Tibial nerve (tissue), 4 donors: ENCODE measurements around the gene ALDH1L1. TPM values are rescaled to one million over a fixed set of nuclear protein-coding genes. Genes with fewer than 3 reads are reported as not detected.

Experiments used
- DNase-seq, 2 donors: peaks; one replicate each; pipeline ENCODE4 v3.0.0-alpha.2; 2019; ENCODE audit warnings: low spot score in 2 of 2
- H3K27ac ChIP-seq, 4 donors: fragments of 200-600 bp; sonication (generic) in 3 of 4; one replicate each; pipeline ENCODE4 v1.5.1; 2017 to 2019; ENCODE audit warnings: mild to moderate bottlenecking in 1 of 4
- H3K27me3 ChIP-seq, 2 donors: fragments of 200-600 bp; sonication (generic) in 1 of 2; one replicate each; pipeline versions ENCODE4 v1.5.1 to v1.6.0; 2017 to 2019
- H3K36me3 ChIP-seq, 3 donors: fragments of 200-600 bp; sonication (generic); one replicate each; pipeline ENCODE4 v1.5.1; 2018 to 2019
- H3K4me1 ChIP-seq, 4 donors: fragments of 200-600 bp; sonication (generic) in 3 of 4; one replicate each; pipeline ENCODE4 v1.5.1; 2017 to 2019
- H3K4me3 ChIP-seq, 4 donors: fragments of 200-600 bp; sonication (generic) in 3 of 4; one replicate each; pipeline ENCODE4 v1.5.1; 2017 to 2019; ENCODE audit warnings: mild to moderate bottlenecking in 1 of 4, moderate library complexity in 1 of 4
- H3K9me3 ChIP-seq, 4 donors: fragments of 200-600 bp; sonication (generic) in 3 of 4; one replicate each; pipeline ENCODE4 v1.5.1; 2017 to 2019
- EP300 ChIP-seq, 2 donors: sonication (generic); formaldehyde crosslinking; IDR thresholded peaks; one replicate each; pipeline ENCODE4 v1.6.1; 2017; ENCODE audit warnings: antibody characterized with exemption in 2 of 2, mild to moderate bottlenecking in 1 of 2
- POLR2A ChIP-seq, 2 donors: fragments of 450-650 bp; IDR thresholded peaks; one replicate each; pipeline ENCODE4 v1.6.1; 2017; ENCODE audit warnings: antibody characterized with exemption in 2 of 2, mild to moderate bottlenecking in 2 of 2, moderate library complexity in 2 of 2
- WGBS, 2 donors: methylation state at CpG; one replicate each; pipeline ENCODE4 v1.1.5; 2018; 5-methylcytosine and 5-hydroxymethylcytosine counted together
- total RNA-seq, 4 donors: library from RNA; depleted of rRNA; stranded (reverse); fragments of >200 nt; gene quantifications; one replicate each; pipeline ENCODE4 v1.1.0, GENCODE V29; 2016
- TF ChIP-seq, protein P1 (sequence below), 5 experiments: fragments of 200-600 bp in 3 of 5; fragments of 450-650 bp in 2 of 5; sonication (generic) in 3 of 5; IDR thresholded peaks; one replicate each; pipeline ENCODE4 v1.5.1; 2016 to 2019; ENCODE audit warnings: antibody characterized with exemption in 5 of 5, mild to moderate bottlenecking in 3 of 5, moderate library complexity in 2 of 5

Gene ALDH1L1
- total RNA-seq, 4 donors from 2014 or later, result 34.5 to 87.3 (median 50.8) TPM

DNA sequence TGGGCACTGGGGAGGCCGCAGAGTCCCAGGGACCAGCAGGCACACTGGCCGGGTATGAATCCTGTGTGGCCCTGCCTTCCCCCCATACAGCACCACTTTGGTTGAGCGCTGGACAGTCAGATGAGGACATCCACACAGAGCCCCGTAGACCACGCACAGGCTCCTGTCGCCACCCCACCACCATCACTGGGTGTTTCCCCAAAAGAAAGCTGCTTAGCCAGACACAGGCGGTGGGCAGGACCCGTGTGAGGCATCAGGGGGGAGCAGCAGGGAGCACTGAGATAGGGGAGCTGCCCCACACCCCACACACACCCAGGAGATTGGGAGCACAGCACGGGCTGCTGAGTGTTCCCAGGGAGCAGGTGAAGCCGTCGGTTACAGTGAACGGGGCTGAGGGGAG is 54.1 kb downstream of the ALDH1L1 start:
- Histone ChIP-seq H3K4me1 (no peaks in the 10 kb centered on the region), H3K36me3 (no peaks in the 10 kb centered on the region), H3K27ac (no peak overlapping the region), H3K9me3 (no peaks in the 10 kb centered on the region), H3K27me3 (no peaks in the 10 kb centered on the region), H3K4me3 (no peak overlapping the region)
- WGBS, 2 donors, result 73 to 82% methylated on average over 11 to 12 of the region's 12 CpGs
- TF ChIP-seq, protein P1, sequence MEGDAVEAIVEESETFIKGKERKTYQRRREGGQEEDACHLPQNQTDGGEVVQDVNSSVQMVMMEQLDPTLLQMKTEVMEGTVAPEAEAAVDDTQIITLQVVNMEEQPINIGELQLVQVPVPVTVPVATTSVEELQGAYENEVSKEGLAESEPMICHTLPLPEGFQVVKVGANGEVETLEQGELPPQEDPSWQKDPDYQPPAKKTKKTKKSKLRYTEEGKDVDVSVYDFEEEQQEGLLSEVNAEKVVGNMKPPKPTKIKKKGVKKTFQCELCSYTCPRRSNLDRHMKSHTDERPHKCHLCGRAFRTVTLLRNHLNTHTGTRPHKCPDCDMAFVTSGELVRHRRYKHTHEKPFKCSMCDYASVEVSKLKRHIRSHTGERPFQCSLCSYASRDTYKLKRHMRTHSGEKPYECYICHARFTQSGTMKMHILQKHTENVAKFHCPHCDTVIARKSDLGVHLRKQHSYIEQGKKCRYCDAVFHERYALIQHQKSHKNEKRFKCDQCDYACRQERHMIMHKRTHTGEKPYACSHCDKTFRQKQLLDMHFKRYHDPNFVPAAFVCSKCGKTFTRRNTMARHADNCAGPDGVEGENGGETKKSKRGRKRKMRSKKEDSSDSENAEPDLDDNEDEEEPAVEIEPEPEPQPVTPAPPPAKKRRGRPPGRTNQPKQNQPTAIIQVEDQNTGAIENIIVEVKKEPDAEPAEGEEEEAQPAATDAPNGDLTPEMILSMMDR (IDR thresholded peaks at IDR 0.05), result no peak
- TF ChIP-seq EP300 (IDR thresholded peaks at IDR 0.05) (no peak), POLR2A (IDR thresholded peaks at IDR 0.05) (no peak)
- no peak for DNase-seq

DNA sequence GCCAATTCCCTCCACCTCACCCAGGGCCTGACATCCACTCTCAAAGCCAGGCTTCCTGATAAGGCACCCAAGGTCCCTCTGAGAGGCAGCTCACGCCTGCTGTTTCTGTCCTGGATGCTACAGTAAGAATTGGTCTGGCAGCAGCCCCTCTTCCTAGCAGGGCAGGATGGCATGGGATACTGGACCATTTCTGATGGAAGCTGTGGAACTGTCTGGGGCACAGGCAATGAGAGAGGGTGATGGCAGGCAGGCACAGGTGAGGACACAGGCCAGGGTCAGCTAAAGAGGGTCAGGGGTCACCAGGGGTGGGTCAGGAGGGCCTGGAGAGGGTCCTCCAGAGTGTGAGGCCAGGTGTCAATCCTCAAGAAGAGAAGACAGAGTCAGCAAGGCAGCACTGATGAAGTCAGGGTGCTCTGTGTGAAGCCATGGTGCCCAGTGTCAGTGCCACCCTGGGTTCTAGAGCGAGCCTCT is 54.6 kb downstream of the ALDH1L1 start:
- Histone ChIP-seq H3K4me3 (no peak overlapping the region), H3K4me1 (no peaks in the 10 kb centered on the region), H3K9me3 (no peaks in the 10 kb centered on the region), H3K27me3 (no peaks in the 10 kb centered on the region), H3K27ac (no peak overlapping the region), H3K36me3 (no peaks in the 10 kb centered on the region)
- WGBS, 2 donors, result 73 to 79% methylated on average over 2 of the region's 2 CpGs
- no peak for DNase-seq
- TF ChIP-seq EP300 (IDR thresholded peaks at IDR 0.05) (no peak), POLR2A (IDR thresholded peaks at IDR 0.05) (no peak)
- TF ChIP-seq, protein P1 (IDR thresholded peaks at IDR 0.05), result no peak

DNA sequence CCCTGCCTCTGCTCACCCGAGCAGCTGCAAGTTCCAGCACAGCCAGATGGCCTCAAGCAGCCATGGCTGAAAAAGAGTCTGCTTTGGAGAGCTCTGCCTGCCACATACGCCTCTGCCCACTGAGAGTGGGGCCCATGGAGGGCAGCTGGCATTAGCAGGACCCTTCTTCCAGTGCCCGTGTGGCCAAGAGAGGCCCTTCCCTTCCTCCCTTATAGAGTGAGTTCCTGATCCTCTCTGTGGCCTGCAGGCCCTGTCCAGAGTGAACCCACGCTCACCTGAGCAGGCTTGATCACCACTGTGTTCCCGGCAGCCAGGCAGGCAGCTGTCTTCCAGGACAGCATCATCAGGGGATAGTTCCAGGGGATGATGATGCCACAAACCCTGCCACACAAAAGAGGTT is 55.0 kb downstream of the ALDH1L1 start:
- 79 to 81% methylated on average over 5 of the region's 5 CpGs for WGBS, 2 donors
- TF ChIP-seq POLR2A (IDR thresholded peaks at IDR 0.05), result no peak
- TF ChIP-seq, protein P1 (IDR thresholded peaks at IDR 0.05), result no peak
- TF ChIP-seq EP300 (IDR thresholded peaks at IDR 0.05), result no peak
- no peaks in the 10 kb centered on the region for H3K4me1 ChIP-seq
- H3K9me3 ChIP-seq, result no peaks in the 10 kb centered on the region
- H3K27me3 ChIP-seq, result no peaks in the 10 kb centered on the region
- DNase-seq, result no peak
- no peak overlapping the region for H3K4me3 ChIP-seq
- H3K36me3 ChIP-seq, result no peaks in the 10 kb centered on the region
- no peak overlapping the region for H3K27ac ChIP-seq

DNA sequence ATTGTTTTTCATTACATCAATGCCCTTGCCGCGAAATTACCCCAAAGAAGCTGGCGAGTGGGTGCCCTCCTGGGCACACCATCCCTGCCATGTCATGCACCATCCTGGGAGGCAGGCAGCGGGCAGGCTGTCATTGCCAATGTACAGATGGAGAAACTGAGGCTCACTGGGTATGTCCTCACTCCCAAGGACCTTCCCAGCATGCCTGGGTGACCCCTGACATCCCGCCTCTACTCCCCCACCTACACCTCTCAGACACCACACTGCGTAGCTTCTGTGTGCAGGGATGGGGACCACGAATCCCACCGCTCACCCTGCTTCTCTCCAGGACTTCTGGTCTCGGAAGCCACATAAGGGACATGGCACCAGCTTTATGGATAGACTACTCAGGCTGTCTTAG is 55.5 kb downstream of the ALDH1L1 start:
- no peak for TF ChIP-seq EP300 (IDR thresholded peaks at IDR 0.05)
- no peak for TF ChIP-seq POLR2A (IDR thresholded peaks at IDR 0.05)
- TF ChIP-seq, protein P1 (IDR thresholded peaks at IDR 0.05), result no peak
- no peaks in the 10 kb centered on the region for H3K4me1 ChIP-seq
- no peak for DNase-seq
- no peak overlapping the region for H3K27ac ChIP-seq
- H3K27me3 ChIP-seq, result no peaks in the 10 kb centered on the region
- H3K9me3 ChIP-seq, result no peaks in the 10 kb centered on the region
- 85 to 92% methylated on average over 6 to 9 of the region's 9 CpGs for WGBS, 2 donors
- H3K4me3 ChIP-seq, result no peak overlapping the region
- no peaks in the 10 kb centered on the region for H3K36me3 ChIP-seq

DNA sequence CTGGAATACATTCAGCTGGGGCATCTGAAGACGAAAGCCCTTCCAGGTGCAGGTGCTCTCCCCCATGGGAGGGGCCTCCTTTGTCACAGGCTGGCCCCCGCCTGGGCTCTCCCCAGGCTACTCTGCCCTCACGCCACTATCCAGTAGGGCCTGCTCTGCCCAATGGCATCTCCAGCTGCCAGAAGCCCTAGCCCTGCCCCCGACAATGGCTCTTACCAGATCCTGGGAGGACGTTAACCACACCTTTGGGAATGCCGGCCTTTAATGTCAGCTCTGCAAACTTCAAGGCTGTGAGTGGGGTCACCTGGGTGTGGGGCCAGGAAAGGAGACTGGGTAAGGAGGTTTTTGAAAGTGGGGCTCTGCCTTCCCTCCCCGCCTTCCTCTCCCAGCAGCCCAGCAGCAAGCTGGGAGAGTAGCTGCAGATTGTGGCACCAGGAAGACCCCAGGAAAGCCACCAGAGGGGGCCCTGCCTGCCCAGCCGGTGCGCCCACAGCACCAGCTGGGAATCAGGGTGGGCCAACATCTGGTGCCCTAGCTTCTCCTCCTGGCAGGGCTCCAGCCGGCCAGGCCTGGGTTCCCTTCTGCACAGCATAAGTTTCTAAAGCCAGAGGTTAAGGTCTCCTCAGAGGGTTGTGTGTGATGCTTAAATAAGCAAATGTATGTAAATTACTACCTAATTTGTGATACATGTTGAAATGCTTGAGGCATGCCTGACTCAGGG is 56.1 kb downstream of the ALDH1L1 start:
- Histone ChIP-seq H3K4me3 (no peak overlapping the region), H3K27ac (no peak overlapping the region), H3K4me1 (no peaks in the 10 kb centered on the region), H3K9me3 (no peaks in the 10 kb centered on the region), H3K27me3 (no peaks in the 10 kb centered on the region), H3K36me3 (no peaks in the 10 kb centered on the region)
- TF ChIP-seq EP300 (IDR thresholded peaks at IDR 0.05) (no peak), POLR2A (IDR thresholded peaks at IDR 0.05) (no peak)
- TF ChIP-seq, protein P1 (IDR thresholded peaks at IDR 0.05), result no peak
- DNase-seq, result no peak
- WGBS, 2 donors, result 53 to 54% methylated on average over 8 to 10 of the region's 10 CpGs
